SK-N-MC (cell line): ENCODE results near the gene EPX.

ENCODE experiments used
- EZH2 ChIP-seq: fragments of 200-600 bp; sonication (generic); IDR thresholded peaks from one replicate; pipeline ENCODE4 v1.6.1; 2017; ENCODE audit warnings: antibody characterized with exemption
- FOXP2 ChIP-seq: optimal IDR thresholded peaks from 2 replicates; pipeline ENCODE3; 2011; ENCODE audit warnings: mild to moderate bottlenecking, moderate library complexity; ENCODE audit not compliant: insufficient read depth; ENCODE audit errors: extremely low read length, control extremely low read depth
- POLR2AphosphoS5 ChIP-seq: IDR thresholded peaks from 2 replicates; pipeline ENCODE4 v1.6.1; 2012; ENCODE audit warnings: mild to moderate bottlenecking, low read depth, low read length, borderline replicate concordance

GRCh38 chr17:58215685-58216084, 23.2 kb downstream of the EPX start:
- no peak for TF ChIP-seq POLR2AphosphoS5
- no peak for TF ChIP-seq EZH2
- TF ChIP-seq FOXP2: no peak
